Measurements from ENCODE around the gene STAP2.
A peak's percentile ranks its signal among the peaks of the same experiment; 100 is the strongest.
"Not testable (repeated sequence)": the region's sequence is repeated elsewhere in the genome, so short reads cannot be mapped to it uniquely, and the experiment has no call there.

The STAP2 gene

GRCh38 chr19:4357921-4358326, 19.3 kb upstream of the STAP2 start:
- DNase-seq (ENCODE audit: low read depth in 3 of 3), result no peak

GRCh38 chr19:4357095-4357797, 18.6 kb upstream of the STAP2 start:
- no peak for DNase-seq (ENCODE audit: low read depth in 3 of 3)

- DNase-seq (ENCODE audit: low read depth in 3 of 3), result no peak
Measured at GRCh38 chr19:4354897-4355296, 16.3 kb upstream of the STAP2 start.

- DNase-seq (ENCODE audit: low read depth in 3 of 3), result no peak
Measured at GRCh38 chr19:4354282-4354681, 15.7 kb upstream of the STAP2 start.

GRCh38 chr19:4352701-4353121, 14.1 kb upstream of the STAP2 start:
- peak in 2 of 3 experiments; percentile 49 to 57 for DNase-seq (ENCODE audit: low read depth in 3 of 3)

GRCh38 chr19:4350726-4351125, 12.1 kb upstream of the STAP2 start:
- DNase-seq (ENCODE audit: low read depth in 3 of 3), result no peak

GRCh38 chr19:4350111-4350510, 11.5 kb upstream of the STAP2 start:
- DNase-seq (ENCODE audit: low read depth in 3 of 3), result no peak

- not testable (repeated sequence) for DNase-seq (ENCODE audit: low read depth in 3 of 3)
Measured at GRCh38 chr19:4349225-4349624, 10.6 kb upstream of the STAP2 start.

GRCh38 chr19:4347521-4347920, 8.9 kb upstream of the STAP2 start:
- no peak for DNase-seq (ENCODE audit: low read depth in 3 of 3)

GRCh38 chr19:4346020-4346383, 7.4 kb upstream of the STAP2 start:
- DNase-seq (ENCODE audit: low read depth in 3 of 3), result no peak

GRCh38 chr19:4345342-4346019, 6.9 kb upstream of the STAP2 start:
- no peak for DNase-seq (ENCODE audit: low read depth in 3 of 3)

GRCh38 chr19:4343370-4344307, 5.0 kb upstream of the STAP2 start, which contains the start of gene MPND:
MPND (plus strand) TSS chr19:4343562; CDS start chr19:4343594, 32 bp downstream.
- peak; percentile 89 to 92 (median 90) for DNase-seq (ENCODE audit: low read depth in 3 of 3)

GRCh38 chr19:4342615-4343369, 4.2 kb upstream of the STAP2 start:
- peak; percentile 79 to 91 (median 86) for DNase-seq (ENCODE audit: low read depth in 3 of 3)

GRCh38 chr19:4342314-4342614, 3.6 kb upstream of the STAP2 start:
- DNase-seq (ENCODE audit: low read depth in 3 of 3), result no peak

GRCh38 chr19:4337906-4338440, 654 bp downstream of the STAP2 start:
- no peak for DNase-seq (ENCODE audit: low read depth in 3 of 3)

GRCh38 chr19:4334929-4335570, 3.6 kb downstream of the STAP2 start:
- DNase-seq (ENCODE audit: low read depth in 3 of 3), result no peak

- no peak for DNase-seq (ENCODE audit: low read depth in 3 of 3)
Measured at GRCh38 chr19:4329858-4330257, 8.8 kb downstream of the STAP2 start.

- peak in 1 of 3 experiments; percentile 68 for DNase-seq (ENCODE audit: low read depth in 3 of 3)
Measured at GRCh38 chr19:4328991-4329681, 9.5 kb downstream of the STAP2 start.

GRCh38 chr19:4328243-4328990, 10.2 kb downstream of the STAP2 start:
- DNase-seq (ENCODE audit: low read depth in 3 of 3), result peak; percentile 86 to 99 (median 98)

- no peak for DNase-seq (ENCODE audit: low read depth in 3 of 3)
Measured at GRCh38 chr19:4327877-4328242, 10.8 kb downstream of the STAP2 start.
